22Rv1 (cell line): ENCODE data around the gene ZMAT2.
"Not testable (repeated sequence)": the region's sequence is repeated elsewhere in the genome, so short reads cannot be mapped to it uniquely, and the experiment has no call there.

ENCODE experiments used
- CTCF ChIP-seq: fragments of 450-650 bp; IDR thresholded peaks from 2 replicates; pipeline ENCODE4 v1.5.1; 2017; ENCODE audit warnings: mild to moderate bottlenecking
- ZFX ChIP-seq: fragments of 450-650 bp; IDR thresholded peaks from 2 replicates; pipeline ENCODE4 v1.6.1; 2017; ENCODE audit warnings: antibody characterized with exemption, borderline replicate concordance

GRCh38 chr5:140721395-140721794 lies 21.1 kb downstream of the ZMAT2 start:
- not testable (repeated sequence) for TF ChIP-seq CTCF, ZFX
